Measurements from ENCODE around the gene VWA3A. TPM values are rescaled to one million over a fixed set of nuclear protein-coding genes. Genes with fewer than 3 reads are reported as not detected.

Gene VWA3A
- total and polyA plus RNA-seq, 2 of the 8 experiments (the other 6 are each of a cell fraction or from before 2014, with no cell fraction given): 0.05 TPM; not detected in 1

DNA sequence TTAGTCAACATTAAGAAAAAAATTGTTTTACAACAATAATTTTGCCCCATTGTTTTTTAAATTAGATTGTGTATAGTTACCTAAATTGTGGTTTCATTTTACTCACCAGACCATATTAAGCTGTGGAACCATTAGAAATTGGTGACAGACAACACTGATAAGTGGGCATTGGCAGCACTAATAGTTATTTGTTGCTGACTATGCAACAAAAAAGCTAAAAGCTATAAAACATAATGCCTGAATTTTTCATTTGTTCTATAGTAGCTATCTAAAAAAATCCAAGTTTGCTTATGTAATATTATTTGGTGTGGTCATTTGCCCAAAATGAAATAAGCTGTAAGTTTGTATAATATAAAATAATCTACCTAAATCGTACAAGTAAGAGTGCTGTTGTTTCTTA, 13.7 kb upstream of the VWA3A start (continued):
- no peak for TF ChIP-seq E2F6 (IDR thresholded peaks at IDR 0.05)

All from H1 (cell line).